ENCODE data around the gene FAT3.

DNA sequence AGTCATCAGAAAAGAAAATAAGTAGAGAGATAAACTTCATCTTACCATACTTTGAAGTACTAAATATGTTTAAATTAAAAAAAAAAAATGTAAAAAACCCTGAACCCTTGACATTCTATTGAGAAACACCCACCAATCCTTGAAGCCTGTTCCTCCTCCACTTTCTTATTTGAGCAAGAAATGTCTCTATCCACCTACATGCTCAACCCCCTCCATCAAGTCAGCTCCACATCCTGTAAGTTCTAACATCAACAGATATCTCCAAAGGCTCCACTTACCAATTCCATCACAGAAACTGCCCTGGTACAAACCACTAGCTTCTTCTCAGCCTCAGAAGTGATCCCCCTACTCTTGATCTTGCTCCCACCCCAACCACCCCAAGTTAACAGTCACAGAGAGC is 32.5 kb upstream of the FAT3 start:
- TF ChIP-seq, protein P1, sequence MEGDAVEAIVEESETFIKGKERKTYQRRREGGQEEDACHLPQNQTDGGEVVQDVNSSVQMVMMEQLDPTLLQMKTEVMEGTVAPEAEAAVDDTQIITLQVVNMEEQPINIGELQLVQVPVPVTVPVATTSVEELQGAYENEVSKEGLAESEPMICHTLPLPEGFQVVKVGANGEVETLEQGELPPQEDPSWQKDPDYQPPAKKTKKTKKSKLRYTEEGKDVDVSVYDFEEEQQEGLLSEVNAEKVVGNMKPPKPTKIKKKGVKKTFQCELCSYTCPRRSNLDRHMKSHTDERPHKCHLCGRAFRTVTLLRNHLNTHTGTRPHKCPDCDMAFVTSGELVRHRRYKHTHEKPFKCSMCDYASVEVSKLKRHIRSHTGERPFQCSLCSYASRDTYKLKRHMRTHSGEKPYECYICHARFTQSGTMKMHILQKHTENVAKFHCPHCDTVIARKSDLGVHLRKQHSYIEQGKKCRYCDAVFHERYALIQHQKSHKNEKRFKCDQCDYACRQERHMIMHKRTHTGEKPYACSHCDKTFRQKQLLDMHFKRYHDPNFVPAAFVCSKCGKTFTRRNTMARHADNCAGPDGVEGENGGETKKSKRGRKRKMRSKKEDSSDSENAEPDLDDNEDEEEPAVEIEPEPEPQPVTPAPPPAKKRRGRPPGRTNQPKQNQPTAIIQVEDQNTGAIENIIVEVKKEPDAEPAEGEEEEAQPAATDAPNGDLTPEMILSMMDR (IDR thresholded peaks at IDR 0.05 in 2 of 3, conservative IDR thresholded peaks at IDR 0.05 in 1 of 3; ENCODE audit: insufficient read depth in 2 of 3, low read depth in 1 of 3, low read length in 3 of 3) = no peak
- no peak for TF ChIP-seq SRSF9 (IDR thresholded peaks at IDR 0.05; ENCODE audit: borderline replicate concordance, low read depth, low read length)
- no peak for TF ChIP-seq ADNP (tag; IDR thresholded peaks at IDR 0.05)
- TF ChIP-seq, protein P2, sequence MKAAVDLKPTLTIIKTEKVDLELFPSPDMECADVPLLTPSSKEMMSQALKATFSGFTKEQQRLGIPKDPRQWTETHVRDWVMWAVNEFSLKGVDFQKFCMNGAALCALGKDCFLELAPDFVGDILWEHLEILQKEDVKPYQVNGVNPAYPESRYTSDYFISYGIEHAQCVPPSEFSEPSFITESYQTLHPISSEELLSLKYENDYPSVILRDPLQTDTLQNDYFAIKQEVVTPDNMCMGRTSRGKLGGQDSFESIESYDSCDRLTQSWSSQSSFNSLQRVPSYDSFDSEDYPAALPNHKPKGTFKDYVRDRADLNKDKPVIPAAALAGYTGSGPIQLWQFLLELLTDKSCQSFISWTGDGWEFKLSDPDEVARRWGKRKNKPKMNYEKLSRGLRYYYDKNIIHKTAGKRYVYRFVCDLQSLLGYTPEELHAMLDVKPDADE (conservative IDR thresholded peaks at IDR 0.05; ENCODE audit: control insufficient read depth, low read depth, low read length) = no peak
- no peak for TF ChIP-seq PTBP1 (IDR thresholded peaks at IDR 0.05; ENCODE audit: low read depth, low read length)
- no peak for TF ChIP-seq POLR2A (conservative IDR thresholded peaks at IDR 0.05)
- TF ChIP-seq CBX2 (IDR thresholded peaks at IDR 0.05; ENCODE audit: insufficient read depth, low read length, poor library complexity, severe bottlenecking) = no peak
- TF ChIP-seq, protein P3, sequence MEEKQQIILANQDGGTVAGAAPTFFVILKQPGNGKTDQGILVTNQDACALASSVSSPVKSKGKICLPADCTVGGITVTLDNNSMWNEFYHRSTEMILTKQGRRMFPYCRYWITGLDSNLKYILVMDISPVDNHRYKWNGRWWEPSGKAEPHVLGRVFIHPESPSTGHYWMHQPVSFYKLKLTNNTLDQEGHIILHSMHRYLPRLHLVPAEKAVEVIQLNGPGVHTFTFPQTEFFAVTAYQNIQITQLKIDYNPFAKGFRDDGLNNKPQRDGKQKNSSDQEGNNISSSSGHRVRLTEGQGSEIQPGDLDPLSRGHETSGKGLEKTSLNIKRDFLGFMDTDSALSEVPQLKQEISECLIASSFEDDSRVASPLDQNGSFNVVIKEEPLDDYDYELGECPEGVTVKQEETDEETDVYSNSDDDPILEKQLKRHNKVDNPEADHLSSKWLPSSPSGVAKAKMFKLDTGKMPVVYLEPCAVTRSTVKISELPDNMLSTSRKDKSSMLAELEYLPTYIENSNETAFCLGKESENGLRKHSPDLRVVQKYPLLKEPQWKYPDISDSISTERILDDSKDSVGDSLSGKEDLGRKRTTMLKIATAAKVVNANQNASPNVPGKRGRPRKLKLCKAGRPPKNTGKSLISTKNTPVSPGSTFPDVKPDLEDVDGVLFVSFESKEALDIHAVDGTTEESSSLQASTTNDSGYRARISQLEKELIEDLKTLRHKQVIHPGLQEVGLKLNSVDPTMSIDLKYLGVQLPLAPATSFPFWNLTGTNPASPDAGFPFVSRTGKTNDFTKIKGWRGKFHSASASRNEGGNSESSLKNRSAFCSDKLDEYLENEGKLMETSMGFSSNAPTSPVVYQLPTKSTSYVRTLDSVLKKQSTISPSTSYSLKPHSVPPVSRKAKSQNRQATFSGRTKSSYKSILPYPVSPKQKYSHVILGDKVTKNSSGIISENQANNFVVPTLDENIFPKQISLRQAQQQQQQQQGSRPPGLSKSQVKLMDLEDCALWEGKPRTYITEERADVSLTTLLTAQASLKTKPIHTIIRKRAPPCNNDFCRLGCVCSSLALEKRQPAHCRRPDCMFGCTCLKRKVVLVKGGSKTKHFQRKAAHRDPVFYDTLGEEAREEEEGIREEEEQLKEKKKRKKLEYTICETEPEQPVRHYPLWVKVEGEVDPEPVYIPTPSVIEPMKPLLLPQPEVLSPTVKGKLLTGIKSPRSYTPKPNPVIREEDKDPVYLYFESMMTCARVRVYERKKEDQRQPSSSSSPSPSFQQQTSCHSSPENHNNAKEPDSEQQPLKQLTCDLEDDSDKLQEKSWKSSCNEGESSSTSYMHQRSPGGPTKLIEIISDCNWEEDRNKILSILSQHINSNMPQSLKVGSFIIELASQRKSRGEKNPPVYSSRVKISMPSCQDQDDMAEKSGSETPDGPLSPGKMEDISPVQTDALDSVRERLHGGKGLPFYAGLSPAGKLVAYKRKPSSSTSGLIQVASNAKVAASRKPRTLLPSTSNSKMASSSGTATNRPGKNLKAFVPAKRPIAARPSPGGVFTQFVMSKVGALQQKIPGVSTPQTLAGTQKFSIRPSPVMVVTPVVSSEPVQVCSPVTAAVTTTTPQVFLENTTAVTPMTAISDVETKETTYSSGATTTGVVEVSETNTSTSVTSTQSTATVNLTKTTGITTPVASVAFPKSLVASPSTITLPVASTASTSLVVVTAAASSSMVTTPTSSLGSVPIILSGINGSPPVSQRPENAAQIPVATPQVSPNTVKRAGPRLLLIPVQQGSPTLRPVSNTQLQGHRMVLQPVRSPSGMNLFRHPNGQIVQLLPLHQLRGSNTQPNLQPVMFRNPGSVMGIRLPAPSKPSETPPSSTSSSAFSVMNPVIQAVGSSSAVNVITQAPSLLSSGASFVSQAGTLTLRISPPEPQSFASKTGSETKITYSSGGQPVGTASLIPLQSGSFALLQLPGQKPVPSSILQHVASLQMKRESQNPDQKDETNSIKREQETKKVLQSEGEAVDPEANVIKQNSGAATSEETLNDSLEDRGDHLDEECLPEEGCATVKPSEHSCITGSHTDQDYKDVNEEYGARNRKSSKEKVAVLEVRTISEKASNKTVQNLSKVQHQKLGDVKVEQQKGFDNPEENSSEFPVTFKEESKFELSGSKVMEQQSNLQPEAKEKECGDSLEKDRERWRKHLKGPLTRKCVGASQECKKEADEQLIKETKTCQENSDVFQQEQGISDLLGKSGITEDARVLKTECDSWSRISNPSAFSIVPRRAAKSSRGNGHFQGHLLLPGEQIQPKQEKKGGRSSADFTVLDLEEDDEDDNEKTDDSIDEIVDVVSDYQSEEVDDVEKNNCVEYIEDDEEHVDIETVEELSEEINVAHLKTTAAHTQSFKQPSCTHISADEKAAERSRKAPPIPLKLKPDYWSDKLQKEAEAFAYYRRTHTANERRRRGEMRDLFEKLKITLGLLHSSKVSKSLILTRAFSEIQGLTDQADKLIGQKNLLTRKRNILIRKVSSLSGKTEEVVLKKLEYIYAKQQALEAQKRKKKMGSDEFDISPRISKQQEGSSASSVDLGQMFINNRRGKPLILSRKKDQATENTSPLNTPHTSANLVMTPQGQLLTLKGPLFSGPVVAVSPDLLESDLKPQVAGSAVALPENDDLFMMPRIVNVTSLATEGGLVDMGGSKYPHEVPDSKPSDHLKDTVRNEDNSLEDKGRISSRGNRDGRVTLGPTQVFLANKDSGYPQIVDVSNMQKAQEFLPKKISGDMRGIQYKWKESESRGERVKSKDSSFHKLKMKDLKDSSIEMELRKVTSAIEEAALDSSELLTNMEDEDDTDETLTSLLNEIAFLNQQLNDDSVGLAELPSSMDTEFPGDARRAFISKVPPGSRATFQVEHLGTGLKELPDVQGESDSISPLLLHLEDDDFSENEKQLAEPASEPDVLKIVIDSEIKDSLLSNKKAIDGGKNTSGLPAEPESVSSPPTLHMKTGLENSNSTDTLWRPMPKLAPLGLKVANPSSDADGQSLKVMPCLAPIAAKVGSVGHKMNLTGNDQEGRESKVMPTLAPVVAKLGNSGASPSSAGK (IDR thresholded peaks at IDR 0.05) = no peak
